ENCODE results near the gene XPO6. TPM values are rescaled to one million over a fixed set of nuclear protein-coding genes. Genes with fewer than 3 reads are reported as not detected.

Gene XPO6
- 105 and 111 TPM in 2 replicates for total RNA-seq

- peak; percentile 97 for DNase-seq (ENCODE audit: low read depth)
- TF ChIP-seq CTCF (IDR thresholded peaks at IDR 0.05; ENCODE audit: insufficient read depth, low read depth, low read length): no peak
- peak within 1 kb of the TSS; percentile 86 for H3K4me3 ChIP-seq (ENCODE audit: low read depth, low read length)
These were observed at the start of gene XPO6 for GRCh38 chr16:28211758-28212531. XPO6 (minus strand) TSS chr16:28211965; CDS start chr16:28211368, 597 bp downstream.

- no peak for DNase-seq (ENCODE audit: low read depth)
- no peak for TF ChIP-seq CTCF (IDR thresholded peaks at IDR 0.05; ENCODE audit: insufficient read depth, low read depth, low read length)
- no peak overlapping the region for H3K4me3 ChIP-seq (ENCODE audit: low read depth, low read length)
These were observed 48.4 kb upstream of the XPO6 start for GRCh38 chr16:28260193-28260592.

- no peak overlapping the region for H3K4me3 ChIP-seq (ENCODE audit: low read depth, low read length)
- no peak for TF ChIP-seq CTCF (IDR thresholded peaks at IDR 0.05; ENCODE audit: insufficient read depth, low read depth, low read length)
- DNase-seq (ENCODE audit: low read depth): no peak
These were observed 48.0 kb upstream of the XPO6 start for GRCh38 chr16:28259781-28260150.

GRCh38 chr16:28259091-28259780 lies 47.5 kb upstream of the XPO6 start:
- no peak for DNase-seq (ENCODE audit: low read depth)
- no peak overlapping the region for H3K4me3 ChIP-seq (ENCODE audit: low read depth, low read length)
- TF ChIP-seq CTCF (IDR thresholded peaks at IDR 0.05; ENCODE audit: insufficient read depth, low read depth, low read length): no peak

GRCh38 chr16:28258567-28258966 lies 46.8 kb upstream of the XPO6 start:
- no peak for TF ChIP-seq CTCF (IDR thresholded peaks at IDR 0.05; ENCODE audit: insufficient read depth, low read depth, low read length)
- no peak overlapping the region for H3K4me3 ChIP-seq (ENCODE audit: low read depth, low read length)
- no peak for DNase-seq (ENCODE audit: low read depth)

- TF ChIP-seq CTCF (IDR thresholded peaks at IDR 0.05; ENCODE audit: insufficient read depth, low read depth, low read length): no peak
- DNase-seq (ENCODE audit: low read depth): no peak
These were observed 45.5 kb upstream of the XPO6 start for GRCh38 chr16:28257256-28257655.

More at GRCh38 chr16:28257256-28257655, 45.5 kb upstream of the XPO6 start:
- H3K4me3 ChIP-seq (ENCODE audit: low read depth, low read length): no peak overlapping the region

Data from fibroblast of villous mesenchyme (primary cell).